Measurements from ENCODE around the gene ENTPD6.
"Not testable (repeated sequence)": the region's sequence is repeated elsewhere in the genome, so short reads cannot be mapped to it uniquely, and the experiment has no call there.

Gene ENTPD6

GRCh38 chr20:25254986-25255680, 59.6 kb downstream of the ENTPD6 start:
- H3K4me3 ChIP-seq (ENCODE audit: low read depth, low read length) = no peak overlapping the region

DNA sequence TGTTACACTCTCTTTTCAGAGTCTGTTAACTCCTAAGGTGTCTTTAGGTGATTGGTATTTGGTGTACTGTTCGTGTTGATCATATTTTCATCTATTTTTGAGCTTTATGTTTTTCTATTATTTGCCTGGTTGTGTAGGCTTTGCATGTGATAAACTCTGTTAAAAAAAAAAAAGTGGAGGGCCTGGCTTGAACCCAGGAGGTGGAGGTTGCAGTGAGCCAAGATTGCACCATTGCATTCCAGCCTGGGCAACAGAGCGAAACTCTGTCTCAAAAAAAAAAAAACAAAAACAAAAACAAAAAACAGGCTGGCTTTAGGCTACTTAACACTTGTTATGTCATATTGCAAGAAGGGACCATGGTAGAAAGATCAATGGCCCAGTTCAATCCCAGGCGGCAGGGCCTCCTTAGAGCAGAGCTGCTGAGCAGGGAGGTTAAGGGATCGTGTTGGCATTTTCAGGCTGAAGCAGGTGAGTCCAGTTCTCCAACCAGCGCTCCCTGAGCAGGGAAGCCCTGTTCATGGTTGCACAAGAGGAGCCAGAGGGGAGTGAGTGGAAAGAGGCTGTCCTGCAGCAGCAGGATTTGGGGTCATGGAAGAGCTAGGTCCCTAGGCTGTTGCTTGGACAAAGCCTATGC, 60.8 kb downstream of the ENTPD6 start:
- H3K4me3 ChIP-seq (ENCODE audit: low read depth, low read length) = no peak overlapping the region

GRCh38 chr20:25257130-25257529, 61.6 kb downstream of the ENTPD6 start:
- no peak overlapping the region for H3K4me3 ChIP-seq (ENCODE audit: low read depth, low read length)

DNA sequence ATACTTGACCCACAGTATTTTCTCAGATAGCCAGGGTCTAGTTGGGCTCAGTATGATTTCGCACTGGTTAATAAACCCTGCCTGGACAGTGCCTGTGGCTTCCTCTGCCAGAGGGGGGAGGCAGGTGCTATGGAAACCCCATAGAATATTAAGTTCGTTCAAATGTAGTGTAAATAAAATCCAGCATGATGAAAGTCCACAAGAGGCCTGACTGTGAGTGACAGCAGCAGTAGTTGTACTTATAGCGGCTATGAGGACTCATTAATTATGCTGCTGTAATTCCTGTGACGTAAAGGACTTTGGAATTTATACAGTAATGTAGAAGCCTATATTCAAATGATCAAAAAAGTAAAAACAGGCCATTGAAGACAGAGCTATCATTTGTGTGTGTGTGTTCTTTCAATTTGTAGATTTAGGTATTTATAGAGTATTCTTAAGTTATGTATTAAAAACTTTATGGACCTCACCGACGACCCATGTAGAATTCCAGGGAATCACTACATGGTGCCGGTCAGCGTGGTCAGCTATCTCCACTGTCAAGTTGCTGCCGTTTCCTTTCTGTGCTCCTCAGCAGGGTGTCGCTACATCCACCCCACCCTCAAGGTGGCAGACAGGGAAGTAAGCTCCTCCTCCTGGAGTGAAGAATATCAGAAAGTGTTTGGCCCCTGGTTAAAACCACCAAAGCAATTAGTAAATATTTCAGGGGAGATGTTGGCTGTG, 62.4 kb downstream of the ENTPD6 start:
- no peak overlapping the region for H3K4me3 ChIP-seq (ENCODE audit: low read depth, low read length)

DNA sequence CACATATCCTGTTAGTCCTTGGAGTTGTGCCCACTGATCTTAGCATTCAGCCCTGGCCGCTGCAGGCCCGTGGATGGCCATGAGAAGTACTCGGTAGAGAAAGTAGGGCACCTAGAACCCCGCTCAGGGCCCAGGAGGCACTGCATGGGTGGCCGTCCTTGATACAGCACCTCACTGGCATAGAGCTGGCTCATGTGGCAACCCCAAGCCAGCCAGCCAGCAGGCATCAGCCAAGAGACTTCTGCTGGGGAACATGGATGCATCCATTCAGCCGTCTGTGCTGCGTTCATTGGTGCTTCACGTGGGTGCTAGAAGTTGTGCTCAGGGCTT, 62.9 kb downstream of the ENTPD6 start:
- H3K4me3 ChIP-seq (ENCODE audit: low read depth, low read length) = no peak overlapping the region

DNA sequence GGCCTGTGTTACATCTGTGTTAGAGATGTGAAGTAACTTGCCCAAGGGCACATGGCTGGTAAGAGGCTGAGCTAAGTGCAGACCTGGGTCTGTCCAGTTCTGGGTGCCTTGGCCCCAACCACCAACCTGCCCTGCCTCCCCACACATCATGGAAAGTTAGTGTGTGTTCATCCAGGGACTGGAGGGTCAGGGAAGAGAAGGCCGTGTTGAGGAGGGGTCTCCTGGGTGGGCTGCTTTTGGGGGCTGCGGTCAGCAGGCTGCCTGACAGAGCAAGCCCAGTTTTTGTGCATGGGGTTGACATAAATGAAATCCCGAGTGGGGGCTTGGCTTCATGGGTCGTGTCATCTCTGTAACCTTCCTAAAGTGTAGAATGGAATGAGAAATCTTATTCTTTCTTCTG, 63.3 kb downstream of the ENTPD6 start:
- no peak overlapping the region for H3K4me3 ChIP-seq (ENCODE audit: low read depth, low read length)

GRCh38 chr20:25259358-25259757, 63.8 kb downstream of the ENTPD6 start:
- H3K4me3 ChIP-seq (ENCODE audit: low read depth, low read length) = no peak overlapping the region

- no peak overlapping the region for H3K4me3 ChIP-seq (ENCODE audit: low read depth, low read length)
Observed at GRCh38 chr20:25259788-25260254, 64.3 kb downstream of the ENTPD6 start.

DNA sequence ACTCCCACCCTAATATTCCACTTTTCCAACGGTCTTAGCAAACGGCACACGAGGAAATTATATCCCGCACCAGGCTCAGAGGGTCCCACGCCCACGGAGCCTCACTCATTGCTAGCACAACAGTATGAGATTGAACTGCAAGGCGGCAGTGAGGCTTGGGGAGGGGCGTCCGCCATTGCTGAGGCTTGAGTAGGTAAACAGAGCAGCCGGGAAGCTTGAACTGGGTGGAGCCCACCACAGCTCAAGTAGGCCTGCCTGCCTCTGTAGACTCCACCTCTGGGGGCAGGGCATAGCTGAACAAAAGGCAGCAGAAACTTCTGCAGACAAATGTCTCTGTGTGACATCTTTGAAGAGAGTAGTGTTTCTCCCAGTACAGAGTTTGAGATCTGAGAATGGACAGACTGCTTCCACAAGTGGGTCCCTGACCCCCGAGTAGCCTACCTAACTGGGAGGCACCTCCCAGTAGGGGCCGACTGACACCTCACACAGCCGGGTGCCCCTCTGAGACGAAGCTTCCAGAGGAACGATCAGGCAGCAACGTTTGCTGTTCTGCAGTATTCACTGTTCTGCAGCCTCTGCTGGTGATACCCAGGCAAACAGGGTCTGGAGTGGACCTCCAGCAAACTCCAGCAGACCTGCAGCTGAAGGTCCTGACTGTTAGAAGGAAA, 65.4 kb downstream of the ENTPD6 start:
- H3K4me3 ChIP-seq (ENCODE audit: low read depth, low read length) = not testable (repeated sequence)

GRCh38 chr20:25269057-25269832, 73.7 kb downstream of the ENTPD6 start:
- H3K4me3 ChIP-seq (ENCODE audit: low read depth, low read length) = no peak overlapping the region

DNA sequence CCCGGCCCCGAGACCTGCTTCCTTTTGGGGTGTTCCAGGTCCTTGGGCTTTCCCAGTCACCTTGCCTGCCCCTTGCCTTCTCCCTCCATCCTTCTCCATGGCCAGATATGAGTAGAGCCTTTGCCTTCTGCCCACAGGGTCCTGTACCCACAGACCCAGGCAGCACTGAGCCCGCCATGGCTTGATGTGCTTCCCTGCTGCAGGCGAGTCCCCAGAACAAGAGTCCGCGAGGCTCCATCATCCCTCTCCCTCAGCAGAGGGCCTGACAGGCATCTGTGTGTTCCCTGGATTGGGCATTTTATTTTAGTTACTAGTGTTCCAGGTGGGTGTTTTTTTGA, 74.3 kb downstream of the ENTPD6 start:
- H3K4me3 ChIP-seq (ENCODE audit: low read depth, low read length) = no peak overlapping the region

- H3K4me3 ChIP-seq (ENCODE audit: low read depth, low read length) = no peak overlapping the region
Observed at GRCh38 chr20:25270829-25271251, 75.3 kb downstream of the ENTPD6 start.

DNA sequence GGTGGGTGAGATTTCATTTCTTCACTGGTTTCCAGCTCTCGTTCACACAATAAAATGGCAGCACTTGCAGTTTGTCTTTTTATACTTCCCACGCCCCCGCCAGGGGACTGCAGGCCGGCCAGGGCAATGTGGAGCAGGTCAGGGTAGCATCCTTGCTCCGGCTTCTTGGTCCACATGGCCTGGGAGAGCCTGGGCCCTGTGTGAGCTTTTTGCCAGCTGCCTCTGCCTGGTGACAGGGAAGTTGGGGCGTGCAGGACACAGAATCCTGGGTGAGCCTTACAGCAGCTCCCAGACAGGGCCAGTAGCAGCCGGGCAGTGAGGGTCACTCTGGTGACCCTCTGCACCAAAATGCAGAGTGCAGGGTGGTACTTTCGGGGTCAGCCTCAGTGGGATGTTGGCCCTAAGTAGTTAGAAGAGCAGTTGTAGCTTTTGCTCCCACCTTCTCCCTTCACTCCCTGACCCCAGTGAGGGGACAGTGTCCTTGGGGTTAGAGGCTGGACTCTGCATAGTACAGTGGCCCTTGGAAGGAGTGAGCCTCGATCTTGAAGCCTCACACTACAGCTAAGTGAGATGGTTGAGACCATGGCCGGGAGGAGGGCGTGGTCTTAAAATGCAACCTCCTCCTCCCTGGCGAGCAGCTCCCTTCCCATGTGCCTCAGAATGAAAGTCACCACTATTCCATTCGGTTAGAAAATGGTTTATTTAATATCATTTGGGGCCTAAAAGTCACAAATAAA, 76.1 kb downstream of the ENTPD6 start:
- H3K4me3 ChIP-seq (ENCODE audit: low read depth, low read length) = no peak overlapping the region

- H3K4me3 ChIP-seq (ENCODE audit: low read depth, low read length) = no peak overlapping the region
Observed at GRCh38 chr20:25272223-25273000, 76.9 kb downstream of the ENTPD6 start.

DNA sequence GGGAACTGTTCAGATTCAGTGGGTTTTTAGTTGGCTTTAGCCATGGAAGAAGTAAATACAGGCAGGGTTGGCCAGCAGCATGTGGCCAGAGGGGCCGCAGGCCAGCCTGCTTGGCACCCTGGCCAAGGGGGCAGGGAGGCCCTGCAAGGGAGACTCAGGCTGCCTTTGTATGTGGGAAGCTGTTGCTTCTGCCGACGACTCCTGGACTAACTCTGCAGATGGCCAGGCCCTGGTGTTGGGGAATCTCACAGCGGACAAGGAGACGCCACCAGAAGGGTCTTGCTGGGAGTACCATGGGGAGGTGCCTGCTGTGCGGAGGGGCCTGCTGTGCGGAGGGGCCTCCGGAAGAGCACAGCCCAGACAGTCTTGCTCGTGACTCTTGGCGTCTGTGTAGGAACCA, 77.5 kb downstream of the ENTPD6 start:
- H3K4me3 ChIP-seq (ENCODE audit: low read depth, low read length) = no peak overlapping the region

DNA sequence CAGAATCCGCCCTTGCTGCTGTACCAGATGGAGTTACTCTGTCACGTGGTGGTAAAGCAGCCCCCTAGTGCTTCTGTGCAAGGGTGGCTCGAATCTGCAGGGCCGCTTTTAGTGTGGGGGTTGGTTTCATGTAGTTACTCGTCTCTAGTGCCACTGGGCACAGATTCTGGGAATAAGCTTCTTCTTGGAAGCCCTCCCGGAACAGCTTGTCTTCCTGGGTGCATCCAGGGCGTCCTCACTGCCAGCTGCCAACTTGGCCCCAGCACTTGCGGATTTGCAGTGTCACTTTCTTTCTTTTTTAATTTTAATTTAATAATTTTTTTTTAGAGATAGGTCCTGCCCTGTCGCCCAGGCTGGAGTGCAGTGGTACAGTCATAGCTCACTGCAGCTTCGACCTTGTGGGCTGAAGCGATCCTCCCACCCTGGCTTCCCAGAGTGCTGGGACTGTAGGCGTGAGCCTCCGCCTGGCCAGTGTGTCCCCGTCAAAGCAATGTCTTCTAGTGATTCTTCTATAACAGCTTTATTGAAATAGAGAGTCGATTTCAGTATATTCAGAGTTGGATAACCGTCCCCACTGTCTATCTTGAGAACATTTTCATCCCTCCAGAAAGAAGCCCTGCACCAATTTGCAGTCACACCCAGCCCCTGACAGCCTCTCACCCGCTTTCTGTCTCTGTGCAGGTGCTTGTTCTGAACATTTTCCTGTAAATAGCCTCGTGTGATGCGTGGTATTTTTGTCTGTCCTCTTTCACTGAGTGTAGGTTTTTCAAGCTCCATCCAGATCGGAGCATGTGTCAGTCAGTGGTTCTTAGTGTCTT, 78.2 kb downstream of the ENTPD6 start:
- H3K4me3 ChIP-seq (ENCODE audit: low read depth, low read length) = no peak overlapping the region

DNA sequence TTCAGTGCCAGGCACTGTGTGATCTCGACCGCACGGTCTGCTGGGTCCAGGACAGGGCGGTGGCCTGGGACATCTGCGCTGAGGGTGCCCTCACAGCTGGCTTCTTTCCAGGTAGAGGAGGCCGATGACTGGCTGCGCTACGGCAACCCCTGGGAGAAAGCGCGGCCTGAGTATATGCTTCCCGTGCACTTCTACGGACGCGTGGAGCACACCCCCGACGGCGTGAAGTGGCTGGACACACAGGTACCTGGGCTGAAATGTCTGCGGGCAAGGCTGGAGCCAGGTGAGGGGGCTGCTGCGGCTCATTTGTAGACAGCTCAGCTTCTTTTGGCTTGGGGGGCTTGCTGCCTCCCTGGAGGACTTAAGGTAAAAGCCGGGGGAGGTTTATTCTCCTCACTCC, 79.0 kb downstream of the ENTPD6 start:
- H3K4me3 ChIP-seq (ENCODE audit: low read depth, low read length) = no peak overlapping the region

DNA sequence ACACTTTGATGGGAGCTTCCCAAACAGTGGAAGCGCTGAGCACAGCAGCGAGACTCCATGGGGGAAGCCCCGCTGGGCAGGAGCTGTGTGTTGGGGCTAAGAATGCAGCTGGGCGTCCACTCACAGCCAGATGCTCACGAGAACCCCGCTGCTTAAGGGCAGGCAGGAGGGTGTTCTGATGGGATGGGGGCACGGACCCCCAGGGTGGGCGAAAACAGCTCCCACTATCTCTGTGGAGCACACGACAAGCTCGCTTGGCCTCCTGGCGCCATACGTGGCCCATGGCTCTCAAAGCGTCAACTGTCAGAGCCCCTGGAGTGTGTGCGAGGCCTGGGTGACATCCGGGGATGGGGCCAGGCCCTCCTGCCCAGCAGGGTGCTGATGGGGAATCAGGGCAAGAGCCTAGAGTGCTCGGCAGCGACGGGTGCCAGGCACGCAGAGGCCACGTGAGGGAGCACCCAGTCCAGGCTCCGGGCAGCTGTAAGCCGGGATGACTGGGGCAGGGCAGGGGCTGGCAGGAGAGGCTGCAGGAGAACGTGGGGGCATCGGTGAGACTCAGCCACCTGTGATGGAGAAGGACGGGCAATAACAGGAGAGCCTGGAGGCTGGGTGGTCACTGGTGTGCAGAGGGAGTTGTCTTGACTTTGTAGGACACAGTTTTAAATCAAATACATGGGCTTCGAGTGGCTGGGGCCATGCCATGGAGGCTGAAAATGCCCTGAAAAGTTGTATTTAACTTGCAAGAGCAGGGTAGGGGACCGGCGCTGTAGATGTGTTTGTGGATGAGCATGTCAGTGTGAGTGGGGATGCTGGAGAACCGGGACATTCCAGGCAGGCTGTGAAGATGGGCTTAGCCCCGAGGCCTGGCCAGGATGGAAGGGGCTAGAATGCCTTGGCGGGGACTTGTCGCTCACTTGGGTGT, 79.6 kb downstream of the ENTPD6 start:
- no peak overlapping the region for H3K4me3 ChIP-seq (ENCODE audit: low read depth, low read length)
